GM21360 (cell line): ENCODE measurements around the gene SPTBN1.

Experiments used
- ATAC-seq: cut with Tn5 transposase; IDR thresholded peaks from one replicate; pipeline ENCODE4 v1.9.1; 2021; ENCODE audit warnings: mild to moderate bottlenecking, moderate library complexity; ENCODE audit not compliant: unreplicated experiment

The SPTBN1 gene

DNA sequence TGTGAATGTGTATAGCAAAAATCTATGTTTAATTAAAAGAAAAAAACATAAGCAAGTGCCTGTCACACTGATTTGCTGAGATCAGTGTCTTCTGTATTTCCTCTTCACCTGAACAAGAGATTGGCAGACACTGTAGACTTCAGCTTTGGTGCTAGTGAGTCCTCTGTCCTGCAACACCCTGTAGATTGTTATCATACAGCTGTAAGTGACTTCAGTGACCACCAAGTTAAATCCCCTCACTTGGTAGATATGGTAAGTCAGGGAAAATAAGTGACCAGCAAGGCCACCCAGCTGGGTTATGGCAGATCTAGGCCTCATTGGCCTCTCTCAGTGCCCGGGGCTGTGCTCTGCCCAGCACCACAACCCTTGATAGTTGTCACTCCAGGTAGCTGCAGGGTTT is 147.7 kb downstream of the SPTBN1 start:
- no peak for ATAC-seq

DNA sequence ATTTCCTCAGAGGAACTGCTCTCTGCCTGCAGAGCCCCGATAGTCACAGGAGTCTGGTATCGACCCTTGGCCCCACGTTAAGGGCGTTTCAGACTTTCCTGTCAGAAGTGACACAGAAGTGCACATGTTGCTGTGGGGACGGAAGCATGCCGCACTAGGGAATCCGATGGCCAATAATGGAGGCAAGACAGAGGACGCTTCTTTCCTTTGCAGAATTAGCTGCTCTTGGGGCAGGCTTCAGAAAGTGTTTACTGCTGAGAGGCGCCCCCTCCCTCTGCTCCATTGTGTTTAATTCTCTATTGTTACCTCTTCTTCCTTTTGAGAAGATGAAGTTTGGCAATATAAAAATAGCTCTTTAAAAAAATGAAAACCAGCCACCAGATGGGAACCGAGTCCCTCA is 148.7 kb downstream of the SPTBN1 start:
- ATAC-seq: no peak

DNA sequence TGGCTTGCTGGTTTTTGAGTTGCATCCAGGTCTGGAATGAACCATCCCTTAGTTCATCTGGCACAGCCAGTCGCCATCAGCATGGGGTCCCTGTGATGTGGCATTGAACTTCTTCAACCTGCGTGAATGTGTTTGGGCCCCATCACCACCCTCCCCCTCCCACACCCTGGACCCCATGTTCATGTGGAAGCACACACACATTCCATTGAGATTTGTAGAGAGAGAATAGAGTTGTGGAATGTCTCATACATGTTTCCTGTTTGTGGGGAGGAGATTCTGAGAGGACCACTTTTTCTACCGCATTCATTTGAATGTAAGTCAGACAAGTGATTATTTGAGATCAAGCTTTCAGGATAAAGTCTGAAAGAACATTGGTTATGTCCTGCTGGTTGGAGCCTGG is 149.7 kb downstream of the SPTBN1 start:
- no peak for ATAC-seq

DNA sequence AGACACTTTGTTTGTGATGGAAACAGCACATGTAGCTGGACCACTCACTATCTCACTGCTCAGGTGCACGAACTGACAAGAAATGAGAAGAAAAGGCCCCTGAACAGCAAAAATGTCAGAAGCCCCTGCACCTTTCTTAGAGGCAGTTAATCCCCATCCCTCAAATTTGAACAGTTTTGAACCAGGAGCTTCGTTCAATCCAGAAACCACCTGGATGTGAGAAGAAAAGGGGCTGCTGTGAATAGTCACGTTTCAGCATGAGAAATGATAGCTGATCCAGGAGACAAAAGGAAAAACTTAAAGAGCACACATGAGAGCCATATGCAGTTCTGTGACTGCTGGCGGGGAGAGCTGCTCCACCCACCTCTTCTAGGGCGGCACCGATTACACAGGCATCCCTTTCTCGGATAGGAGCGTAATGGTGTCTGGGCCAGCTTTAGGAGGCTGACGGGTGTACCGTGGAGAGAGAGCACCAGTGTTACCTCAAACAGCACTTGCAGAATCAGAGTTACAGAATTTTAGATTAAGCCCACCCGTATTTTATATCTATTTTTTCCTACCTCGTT is 150.3 kb downstream of the SPTBN1 start:
- no peak for ATAC-seq

DNA sequence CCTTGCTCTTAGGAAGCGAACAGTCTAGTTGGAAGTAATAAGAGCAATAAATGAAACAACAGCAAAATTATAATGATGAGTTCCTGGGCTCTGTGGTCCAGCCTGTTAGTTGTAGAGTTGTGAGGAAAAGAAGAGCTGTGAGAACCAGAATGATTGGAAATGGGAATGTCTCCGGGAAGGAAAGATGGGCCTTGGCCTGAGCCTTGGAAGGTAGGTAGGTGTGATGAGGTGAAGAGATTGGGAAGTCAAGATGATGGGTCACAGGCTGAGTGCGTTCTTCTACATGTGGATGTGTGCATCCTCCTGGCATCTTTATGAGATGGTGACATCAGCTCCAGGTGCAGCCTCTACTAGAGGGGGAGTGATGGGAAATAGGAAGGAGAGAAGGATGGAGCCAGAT is 152.1 kb downstream of the SPTBN1 start:
- no peak for ATAC-seq

DNA sequence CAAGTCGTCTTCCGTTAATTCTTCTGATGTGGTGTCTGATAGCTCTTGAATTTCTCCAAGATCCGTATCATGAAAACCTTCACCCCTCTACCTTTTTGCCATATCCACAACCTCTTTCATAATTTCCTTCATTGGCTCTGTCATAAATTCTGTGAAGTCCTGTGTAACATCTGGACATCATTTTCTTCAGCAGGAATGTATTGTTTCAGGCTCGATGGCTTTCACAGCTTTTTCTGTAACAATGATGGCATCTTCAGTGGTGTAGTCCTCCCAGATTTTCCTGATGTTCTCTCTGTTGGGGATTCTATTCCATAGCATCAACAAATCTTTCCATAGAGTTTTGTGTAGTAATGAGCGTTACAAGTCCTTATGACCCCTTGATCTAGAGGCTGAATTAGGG is 153.1 kb downstream of the SPTBN1 start:
- ATAC-seq: no peak

DNA sequence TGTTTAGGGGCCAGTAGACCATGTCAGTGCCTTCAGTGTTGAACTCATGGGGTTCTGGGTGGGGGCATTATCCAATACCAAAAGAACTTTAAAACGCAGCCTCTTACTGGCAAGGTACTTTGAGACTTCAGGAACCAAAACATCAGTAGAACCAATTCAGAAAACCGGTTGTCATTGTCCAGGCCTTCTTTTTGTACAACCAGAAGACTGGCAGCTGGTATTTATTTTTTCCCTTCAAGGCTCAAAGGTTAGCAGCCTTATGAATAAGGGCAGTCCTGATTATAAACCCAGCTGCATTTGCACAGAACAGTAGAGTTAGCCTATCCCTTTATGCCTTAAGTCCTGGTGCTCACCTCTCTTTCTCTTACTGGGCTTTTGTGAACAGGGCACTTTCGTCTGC is 153.5 kb downstream of the SPTBN1 start:
- no peak for ATAC-seq

DNA sequence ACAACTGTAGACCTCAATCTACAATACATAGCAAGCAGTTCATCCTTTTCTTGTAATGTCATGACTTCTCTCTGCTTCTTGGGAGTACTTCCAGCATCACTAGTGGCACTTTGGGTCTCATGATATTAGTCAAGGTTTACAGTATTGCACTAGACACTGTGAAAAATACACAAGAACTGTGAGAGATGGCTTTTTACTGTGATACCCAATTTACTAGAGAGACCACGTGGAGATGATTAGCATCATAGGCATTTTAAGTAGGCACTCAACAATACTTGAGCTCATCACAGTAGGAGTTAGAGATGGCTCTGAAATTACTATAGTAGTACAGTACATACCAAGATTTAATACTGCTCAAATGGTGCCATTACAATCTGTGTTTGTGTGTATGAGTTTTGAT is 154.6 kb downstream of the SPTBN1 start:
- no peak for ATAC-seq

DNA sequence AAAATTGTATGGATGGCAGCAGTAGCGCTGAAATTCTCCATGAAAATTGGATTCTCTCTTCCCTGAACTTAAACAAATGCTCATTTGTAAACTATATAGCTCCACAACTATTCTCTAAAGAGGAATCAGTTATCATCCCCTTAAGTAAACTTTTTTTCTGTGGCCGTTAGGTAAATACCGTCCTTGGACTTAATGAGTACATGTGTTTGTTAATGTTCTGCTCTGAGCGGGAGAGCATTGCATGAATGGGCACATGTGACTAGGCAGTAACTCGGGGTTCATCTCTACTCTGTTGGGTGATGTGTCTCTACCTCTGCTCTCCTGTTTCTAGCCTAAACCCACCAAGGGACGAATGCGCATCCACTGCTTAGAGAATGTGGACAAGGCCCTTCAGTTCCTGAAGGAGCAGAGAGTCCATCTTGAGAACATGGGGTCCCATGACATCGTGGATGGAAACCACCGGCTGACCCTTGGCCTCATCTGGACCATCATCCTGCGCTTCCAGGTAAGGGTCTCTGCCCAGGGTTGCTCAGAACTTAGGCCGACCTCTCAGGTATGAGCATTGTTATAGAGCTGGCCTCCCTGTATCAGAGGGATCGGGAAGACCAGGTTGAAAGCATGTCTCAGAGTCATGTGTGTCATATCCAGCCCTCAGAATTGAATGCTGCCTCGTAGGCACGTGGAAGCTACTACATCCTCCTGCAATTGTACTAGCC is 155.9 kb downstream of the SPTBN1 start:
- no peak for ATAC-seq

DNA sequence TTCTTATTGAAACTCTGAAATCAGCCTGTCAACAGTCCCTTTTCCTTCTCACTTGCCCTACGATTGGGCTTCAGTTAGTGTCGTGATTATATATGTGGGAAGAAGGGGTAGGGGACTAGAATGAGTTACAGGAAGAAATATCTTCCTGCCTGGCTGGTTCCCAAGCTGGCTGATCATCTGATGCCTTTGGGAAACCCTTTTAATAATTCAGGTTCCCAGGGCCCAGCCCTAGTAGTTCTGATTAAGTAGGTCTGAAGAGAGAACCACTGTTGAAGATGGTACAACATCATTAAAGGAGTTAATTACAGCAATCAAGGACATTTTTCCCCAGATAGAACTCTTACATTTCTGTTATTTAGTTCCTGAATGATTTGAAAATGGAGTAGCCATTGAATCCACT is 157.3 kb downstream of the SPTBN1 start:
- ATAC-seq: no peak

DNA sequence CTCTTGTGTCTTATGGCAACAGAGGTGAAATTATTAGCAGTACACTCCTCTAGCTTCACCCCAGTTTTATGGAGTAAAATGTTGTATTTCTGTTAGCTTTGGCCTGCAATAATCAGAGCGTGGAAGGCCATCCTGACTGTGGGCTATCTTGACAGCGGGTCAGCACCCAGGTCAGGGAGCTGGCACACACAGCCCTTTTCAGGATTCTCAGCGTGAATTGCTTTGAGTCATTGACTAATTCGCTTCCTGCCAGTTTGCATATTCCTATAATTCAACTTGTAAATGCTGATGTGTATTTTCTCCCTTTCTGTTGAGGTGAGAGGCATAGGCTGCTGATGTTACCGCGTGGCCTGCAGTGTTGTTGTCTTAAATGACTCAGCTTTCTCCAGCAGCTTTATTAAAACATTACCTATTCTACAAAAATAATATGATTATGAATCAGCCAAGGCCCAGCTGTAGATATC is 157.7 kb downstream of the SPTBN1 start:
- ATAC-seq: no peak

DNA sequence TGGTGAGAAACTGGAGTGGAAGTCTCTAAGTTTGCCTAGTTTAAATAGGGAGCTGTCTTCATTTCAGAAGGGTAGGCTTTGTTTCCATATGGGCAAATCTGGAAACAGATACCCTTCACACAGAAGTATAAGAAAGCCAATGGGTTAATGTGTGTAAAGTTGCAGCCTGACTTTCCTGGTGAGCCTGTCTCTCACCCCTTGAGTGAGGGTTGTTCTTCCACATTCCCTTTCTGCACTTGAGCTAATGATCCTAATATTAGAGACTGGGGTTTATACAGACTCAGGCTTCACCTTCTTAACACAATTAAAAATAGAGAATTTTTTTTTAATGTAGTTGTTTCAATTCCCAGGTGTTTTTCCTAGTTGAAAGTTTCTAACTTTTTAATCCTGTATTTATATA is 158.7 kb downstream of the SPTBN1 start:
- ATAC-seq: no peak

DNA sequence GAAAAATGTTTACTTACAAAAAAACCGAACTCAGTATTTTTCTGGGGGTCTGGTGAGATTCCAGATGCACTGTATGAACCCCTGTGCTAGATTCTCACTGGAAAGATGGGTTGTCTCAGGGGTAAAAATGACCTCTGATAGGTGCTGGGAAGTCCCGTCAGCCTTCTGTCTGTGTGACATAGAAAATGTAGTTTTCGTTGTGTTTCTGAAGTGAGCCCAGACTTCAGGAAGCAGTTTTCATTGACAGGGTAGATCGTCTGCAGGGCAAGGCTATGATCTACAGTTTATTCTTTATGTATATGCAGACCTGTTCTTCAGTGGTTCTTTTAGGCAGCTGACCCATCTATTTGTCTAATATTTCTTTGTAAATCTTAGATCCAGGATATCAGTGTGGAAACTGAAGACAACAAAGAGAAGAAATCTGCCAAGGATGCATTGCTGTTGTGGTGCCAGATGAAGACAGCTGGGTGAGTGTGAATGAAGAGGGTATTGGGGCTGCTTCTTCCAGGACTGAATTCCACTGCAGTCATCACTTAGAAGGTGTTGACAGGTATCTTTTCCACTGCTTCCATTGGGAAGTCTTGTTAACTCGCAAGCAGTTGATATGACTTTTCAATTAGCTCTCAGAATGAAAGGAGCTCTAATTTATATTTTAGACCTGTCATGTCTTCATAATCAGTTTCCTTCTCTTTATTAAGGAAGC is 159.9 kb downstream of the SPTBN1 start:
- ATAC-seq: no peak

DNA sequence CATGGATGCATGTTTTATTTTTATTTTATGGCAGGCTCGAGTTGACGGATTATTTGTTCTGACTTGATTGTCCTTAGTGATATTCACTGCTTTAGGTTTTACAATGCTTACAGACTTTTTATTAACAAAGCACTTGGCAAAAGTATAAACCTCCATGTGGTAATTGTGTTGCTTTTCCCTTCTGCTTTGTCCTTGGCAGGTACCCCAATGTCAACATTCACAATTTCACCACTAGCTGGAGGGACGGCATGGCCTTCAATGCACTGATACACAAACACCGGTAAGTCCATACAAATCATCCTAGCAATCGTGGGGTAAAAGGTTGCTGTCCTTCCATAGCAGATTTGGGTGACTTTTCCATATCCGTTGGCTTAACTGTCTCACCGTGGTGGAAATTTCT is 161.3 kb downstream of the SPTBN1 start:
- ATAC-seq: no peak

DNA sequence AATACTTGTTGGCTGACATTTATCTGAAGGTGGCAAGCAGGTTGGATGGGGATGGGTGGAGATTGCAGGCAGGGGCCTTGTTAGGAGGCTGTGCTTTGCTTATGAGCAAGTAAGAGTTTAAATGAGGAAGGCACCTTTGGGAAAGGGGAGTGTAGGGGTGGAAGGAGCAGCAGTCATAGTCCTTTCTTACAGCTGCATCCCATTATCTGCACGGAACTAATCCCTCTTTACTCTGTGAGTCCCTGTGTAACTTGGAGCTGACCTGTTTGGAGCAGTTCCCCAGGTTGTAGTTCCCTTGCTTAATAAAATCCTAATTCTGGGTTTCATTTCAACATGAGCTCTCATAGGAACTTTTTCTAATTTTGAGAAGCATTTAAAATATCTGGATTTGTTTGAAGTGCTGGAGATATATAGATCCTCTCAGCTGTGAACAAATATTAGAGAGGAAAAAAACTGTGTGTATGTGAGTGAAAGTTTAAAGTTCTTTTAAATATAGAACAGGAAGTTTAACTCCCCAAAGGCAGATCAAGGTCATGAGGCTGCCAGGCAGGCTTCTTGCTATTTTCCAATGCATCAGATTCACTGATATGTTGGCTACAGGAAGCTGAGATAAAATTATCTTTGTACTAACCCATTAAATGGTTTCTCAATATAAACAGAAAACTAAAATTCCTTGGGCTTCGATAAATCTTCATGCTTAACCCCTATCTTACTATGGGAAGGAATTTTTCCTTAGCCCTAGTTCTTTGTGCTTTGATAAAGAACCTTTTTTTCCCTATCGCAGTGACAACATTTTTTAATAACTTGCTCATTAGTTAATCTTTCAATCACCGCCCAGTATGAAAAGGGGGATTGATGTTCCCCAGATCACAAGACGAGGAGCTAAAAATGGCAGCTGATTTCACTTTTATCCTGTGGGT is 162.8 kb downstream of the SPTBN1 start:
- no peak for ATAC-seq

DNA sequence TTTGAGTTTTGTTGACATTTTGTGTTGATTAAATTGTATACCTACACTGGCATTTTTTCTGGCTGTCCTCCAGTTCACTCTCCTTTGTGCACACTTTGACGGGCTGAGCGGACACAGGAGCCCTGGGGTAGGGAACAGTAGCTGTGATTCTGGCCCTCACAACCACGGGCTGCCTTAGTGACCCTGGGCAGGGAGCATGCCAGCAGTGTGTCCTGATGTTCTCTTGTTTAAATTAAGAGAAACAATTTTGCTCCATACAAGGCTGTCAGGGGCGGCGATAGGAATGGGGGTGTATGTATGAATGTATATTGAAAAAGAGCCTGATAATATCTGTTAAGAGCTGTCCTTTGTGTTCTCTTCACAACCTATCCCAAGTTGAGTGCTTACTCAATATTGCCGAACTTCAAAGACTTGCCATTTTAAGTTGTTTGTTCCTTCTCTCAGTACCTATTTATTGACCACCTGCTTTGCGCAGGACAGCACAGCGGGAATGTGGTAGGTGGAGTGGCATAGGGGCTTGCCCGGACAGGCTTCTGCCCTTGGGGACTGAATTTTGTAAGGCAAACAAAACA is 163.6 kb downstream of the SPTBN1 start:
- ATAC-seq: no peak

DNA sequence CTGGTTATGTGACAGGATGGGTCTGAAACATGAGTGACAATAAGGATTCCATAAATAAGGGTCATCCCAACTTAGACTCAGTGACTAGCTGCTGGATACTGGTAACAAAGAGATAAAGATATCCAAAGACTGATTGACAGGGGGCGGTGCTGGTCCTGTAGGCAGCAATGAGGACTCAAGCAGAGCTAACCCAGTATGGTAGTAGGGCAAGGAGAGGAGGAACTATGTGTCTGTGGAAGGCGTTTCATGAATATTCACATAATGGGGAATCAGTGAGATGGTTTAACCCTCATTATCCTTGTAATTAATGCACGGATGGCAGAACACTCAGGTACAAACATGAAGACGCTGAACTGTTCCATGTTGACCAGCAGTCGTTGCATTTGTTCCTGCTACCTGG is 164.8 kb downstream of the SPTBN1 start:
- ATAC-seq: no peak

DNA sequence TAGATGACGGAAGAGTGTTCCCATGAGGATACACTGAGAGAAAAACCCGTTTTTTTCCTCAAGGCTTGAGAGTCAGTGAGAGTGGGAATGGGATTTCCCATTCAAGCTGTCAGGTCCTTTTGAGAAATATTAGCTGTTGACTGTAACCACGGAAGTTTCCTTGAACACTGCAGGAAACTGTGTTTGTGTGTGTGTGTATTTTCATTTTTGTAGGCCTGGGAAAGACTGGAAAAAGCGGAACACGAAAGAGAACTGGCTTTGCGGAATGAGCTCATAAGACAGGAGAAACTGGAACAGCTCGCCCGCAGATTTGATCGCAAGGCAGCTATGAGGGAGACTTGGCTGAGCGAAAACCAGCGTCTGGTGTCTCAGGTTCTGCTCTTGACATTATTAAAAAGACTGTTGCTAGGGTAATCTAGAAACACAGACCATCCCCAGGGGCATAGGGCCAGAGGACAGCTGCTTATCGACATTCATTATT is 168.5 kb downstream of the SPTBN1 start:
- ATAC-seq: no peak

DNA sequence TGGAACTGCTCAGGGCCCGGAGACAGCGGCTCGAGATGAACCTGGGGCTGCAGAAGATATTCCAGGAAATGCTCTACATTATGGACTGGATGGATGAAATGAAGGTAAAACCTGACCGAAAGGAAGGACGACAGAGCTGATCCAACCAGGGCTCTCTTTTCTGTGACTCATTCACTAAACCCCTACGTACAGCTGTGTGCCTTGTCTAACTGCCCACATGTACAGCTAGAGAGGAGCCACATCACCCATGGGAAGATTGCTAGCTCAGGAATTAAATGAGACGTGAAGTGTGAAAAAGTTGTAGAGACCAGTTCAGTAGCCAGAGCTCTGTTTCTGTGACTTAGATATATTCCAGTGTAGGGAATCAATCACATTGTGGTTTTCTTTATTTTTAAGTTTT is 170.0 kb downstream of the SPTBN1 start:
- no peak for ATAC-seq

DNA sequence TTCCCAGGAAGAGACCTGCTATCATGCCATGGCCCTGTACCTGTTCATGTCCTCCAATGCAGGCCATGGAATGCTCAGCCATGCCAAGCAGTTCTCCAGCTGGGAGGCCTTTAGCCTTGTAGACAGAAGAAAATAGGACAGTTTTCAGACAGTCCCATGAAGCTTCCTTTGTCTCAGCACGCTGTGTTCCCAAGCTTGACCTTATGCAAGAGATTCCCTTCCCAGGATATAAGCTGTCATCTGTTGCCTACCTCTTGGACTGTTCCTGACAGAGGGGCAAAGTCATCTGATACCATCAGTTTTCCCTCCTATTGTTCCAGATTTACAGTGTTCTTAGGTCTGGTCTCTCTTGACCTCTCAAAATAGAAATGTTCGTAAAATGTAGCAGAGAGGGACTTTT is 170.8 kb downstream of the SPTBN1 start:
- ATAC-seq: no peak

DNA sequence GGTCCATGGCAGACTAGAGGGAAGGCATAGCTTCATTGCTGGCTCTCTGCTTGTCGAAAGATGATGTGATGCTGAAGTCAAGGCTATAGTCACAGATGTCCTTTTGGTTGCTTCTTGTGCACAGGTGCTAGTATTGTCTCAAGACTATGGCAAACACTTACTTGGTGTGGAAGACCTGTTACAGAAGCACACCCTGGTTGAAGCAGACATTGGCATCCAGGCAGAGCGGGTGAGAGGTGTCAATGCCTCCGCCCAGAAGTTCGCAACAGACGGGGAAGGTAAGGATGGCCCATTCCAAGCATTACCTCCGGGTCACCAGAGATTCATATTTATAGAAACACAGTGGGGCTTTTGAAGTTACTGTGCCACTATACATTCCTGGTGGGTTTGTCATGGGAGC is 171.8 kb downstream of the SPTBN1 start:
- no peak for ATAC-seq
